ENCODE data around the gene REXO4.

REXO4 gene

DNA sequence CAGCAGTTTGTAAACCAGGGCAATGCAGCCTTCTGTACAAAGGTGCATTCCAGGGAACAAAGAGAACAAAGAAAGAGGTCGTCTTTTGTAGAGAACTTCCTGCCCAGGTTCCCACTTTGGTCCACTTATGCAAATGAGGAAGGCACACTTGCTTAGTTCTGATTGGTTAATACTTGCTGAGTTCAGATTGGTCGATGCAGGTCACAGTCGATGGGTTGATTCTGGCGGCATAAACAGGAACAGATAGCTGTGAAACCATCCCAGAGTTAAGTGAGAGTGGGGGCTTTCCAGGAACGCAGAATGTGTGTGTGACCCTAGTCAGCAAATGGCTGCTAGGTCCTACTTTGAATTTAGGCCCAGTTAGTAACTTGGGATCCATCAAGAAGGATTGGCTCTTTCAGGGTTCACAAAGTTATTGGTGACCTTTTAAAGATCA lies 2.6 kb upstream of the REXO4 start:
- no peaks in the 10 kb centered on the region for H3K27me3 ChIP-seq (ENCODE audit: insufficient read depth, low read length, poor library complexity, severe bottlenecking)
- H3K4me2 ChIP-seq (ENCODE audit: low read depth, low read length, poor library complexity, severe bottlenecking), result no peak overlapping the region
- TF ChIP-seq, protein P1, sequence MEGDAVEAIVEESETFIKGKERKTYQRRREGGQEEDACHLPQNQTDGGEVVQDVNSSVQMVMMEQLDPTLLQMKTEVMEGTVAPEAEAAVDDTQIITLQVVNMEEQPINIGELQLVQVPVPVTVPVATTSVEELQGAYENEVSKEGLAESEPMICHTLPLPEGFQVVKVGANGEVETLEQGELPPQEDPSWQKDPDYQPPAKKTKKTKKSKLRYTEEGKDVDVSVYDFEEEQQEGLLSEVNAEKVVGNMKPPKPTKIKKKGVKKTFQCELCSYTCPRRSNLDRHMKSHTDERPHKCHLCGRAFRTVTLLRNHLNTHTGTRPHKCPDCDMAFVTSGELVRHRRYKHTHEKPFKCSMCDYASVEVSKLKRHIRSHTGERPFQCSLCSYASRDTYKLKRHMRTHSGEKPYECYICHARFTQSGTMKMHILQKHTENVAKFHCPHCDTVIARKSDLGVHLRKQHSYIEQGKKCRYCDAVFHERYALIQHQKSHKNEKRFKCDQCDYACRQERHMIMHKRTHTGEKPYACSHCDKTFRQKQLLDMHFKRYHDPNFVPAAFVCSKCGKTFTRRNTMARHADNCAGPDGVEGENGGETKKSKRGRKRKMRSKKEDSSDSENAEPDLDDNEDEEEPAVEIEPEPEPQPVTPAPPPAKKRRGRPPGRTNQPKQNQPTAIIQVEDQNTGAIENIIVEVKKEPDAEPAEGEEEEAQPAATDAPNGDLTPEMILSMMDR (conservative IDR thresholded peaks at IDR 0.05; ENCODE audit: low read length), result no peak
- H2AFZ ChIP-seq (ENCODE audit: low read length), result no peak overlapping the region
- H3F3A ChIP-seq (ENCODE audit: low read depth), result no peaks in the 10 kb centered on the region
- H3K79me2 ChIP-seq (ENCODE audit: insufficient read depth, low read length), result peaks cover 28% of the 10 kb centered on the region
- no peak overlapping the region for H3K4me3 ChIP-seq (ENCODE audit: low read length, poor library complexity, severe bottlenecking)
- no peaks in the 10 kb centered on the region for H3K36me3 ChIP-seq (ENCODE audit: insufficient read depth, low read length)
- H3K9ac ChIP-seq (ENCODE audit: low read depth, low read length, poor library complexity, severe bottlenecking), result no peak overlapping the region
- H3K4me1 ChIP-seq (ENCODE audit: insufficient read depth, low read length, poor library complexity, severe bottlenecking), result peaks cover 32% of the 10 kb centered on the region
- no peaks in the 10 kb centered on the region for H3K9me2 ChIP-seq (replicated peaks; ENCODE audit: low read depth, low read length)
- peaks cover 16% of the 10 kb centered on the region for H4K20me1 ChIP-seq (ENCODE audit: insufficient read depth, low read length, poor library complexity, severe bottlenecking)
- no peaks in the 10 kb centered on the region for H3K9me3 ChIP-seq (ENCODE audit: insufficient read depth, low read depth, low read length)

DNA sequence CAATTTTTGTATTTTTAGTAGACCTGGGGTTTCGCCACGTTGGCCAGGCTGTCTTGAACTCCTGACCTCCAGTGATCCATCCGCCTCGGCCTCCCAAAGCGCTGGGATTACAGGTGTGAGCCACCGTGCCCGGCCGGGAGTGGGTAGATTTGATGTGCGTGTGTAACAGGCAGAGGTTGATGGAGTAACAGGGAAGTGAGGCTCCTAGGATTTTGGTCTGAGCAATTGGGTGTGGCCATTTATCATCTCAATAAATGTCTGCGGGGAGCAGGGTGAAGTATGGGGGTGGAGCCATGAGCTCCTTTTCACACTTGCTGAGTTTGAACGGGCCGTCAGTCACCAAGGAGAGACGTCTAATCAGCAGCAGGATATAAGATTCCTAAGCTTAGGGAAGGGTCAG lies 1.2 kb upstream of the REXO4 start:
- H3K4me3 ChIP-seq (ENCODE audit: low read length, poor library complexity, severe bottlenecking), result peak overlapping the region; percentile 95
- peaks cover 21% of the 10 kb centered on the region for H4K20me1 ChIP-seq (ENCODE audit: insufficient read depth, low read length, poor library complexity, severe bottlenecking)
- no peaks in the 10 kb centered on the region for H3K9me3 ChIP-seq (ENCODE audit: insufficient read depth, low read depth, low read length)
- TF ChIP-seq, protein P1 (conservative IDR thresholded peaks at IDR 0.05; ENCODE audit: low read length), result no peak
- TF ChIP-seq EZH2phosphoT487 (IDR thresholded peaks at IDR 0.05; ENCODE audit: borderline replicate concordance), result no peak
- H3K4me1 ChIP-seq (ENCODE audit: insufficient read depth, low read length, poor library complexity, severe bottlenecking), result peaks cover 45% of the 10 kb centered on the region
- H3K9ac ChIP-seq (ENCODE audit: low read depth, low read length, poor library complexity, severe bottlenecking), result peak overlapping the region; percentile 89
- peaks cover 42% of the 10 kb centered on the region for H3K79me2 ChIP-seq (ENCODE audit: insufficient read depth, low read length)
- H3F3A ChIP-seq (ENCODE audit: low read depth), result no peaks in the 10 kb centered on the region
- H3K9me2 ChIP-seq (replicated peaks; ENCODE audit: low read depth, low read length), result no peaks in the 10 kb centered on the region
- peak overlapping the region; percentile 99 for H3K4me2 ChIP-seq (ENCODE audit: low read depth, low read length, poor library complexity, severe bottlenecking)
- H3K36me3 ChIP-seq (ENCODE audit: insufficient read depth, low read length), result no peaks in the 10 kb centered on the region; the same call in 1 of the 2 replicates
- H3K27me3 ChIP-seq (ENCODE audit: insufficient read depth, low read length, poor library complexity, severe bottlenecking), result no peaks in the 10 kb centered on the region
- H2AFZ ChIP-seq (ENCODE audit: low read length), result no peak overlapping the region

DNA sequence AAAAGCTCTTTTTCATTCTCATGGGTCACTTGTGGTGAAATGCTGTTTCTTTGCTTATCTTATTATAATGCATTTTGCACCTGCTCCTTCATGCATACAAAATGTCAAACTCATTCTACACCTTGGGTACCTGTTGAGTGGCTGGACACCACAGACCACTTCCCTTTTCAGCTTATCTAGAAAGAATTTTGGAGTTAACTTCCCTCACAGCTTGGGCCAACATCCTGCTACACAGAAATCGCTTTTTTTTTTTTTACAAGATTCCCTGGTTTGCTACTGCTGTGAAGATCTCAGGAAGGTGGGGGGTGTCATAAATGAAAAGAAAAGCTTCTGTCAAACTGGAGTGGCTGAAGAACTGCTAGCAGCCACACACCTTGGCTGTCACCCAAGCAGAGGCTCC lies 2.6 kb downstream of the REXO4 start:
- Histone ChIP-seq H3K9me3 (ENCODE audit: insufficient read depth, low read depth, low read length) (no peaks in the 10 kb centered on the region), H2AFZ (ENCODE audit: low read length) (no peak overlapping the region), H3K9ac (ENCODE audit: low read depth, low read length, poor library complexity, severe bottlenecking) (peak overlapping the region; percentile 89), H3K9me2 (replicated peaks; ENCODE audit: low read depth, low read length) (no peaks in the 10 kb centered on the region), H3K79me2 (ENCODE audit: insufficient read depth, low read length) (peaks cover 55% of the 10 kb centered on the region), H3K4me2 (ENCODE audit: low read depth, low read length, poor library complexity, severe bottlenecking) (peak overlapping the region; percentile 99), H3K4me3 (ENCODE audit: low read length, poor library complexity, severe bottlenecking) (peak overlapping the region; percentile 95), H3K27me3 (ENCODE audit: insufficient read depth, low read length, poor library complexity, severe bottlenecking) (no peaks in the 10 kb centered on the region), H4K20me1 (ENCODE audit: insufficient read depth, low read length, poor library complexity, severe bottlenecking) (peaks cover 21% of the 10 kb centered on the region), H3F3A (ENCODE audit: low read depth) (no peaks in the 10 kb centered on the region), H3K4me1 (ENCODE audit: insufficient read depth, low read length, poor library complexity, severe bottlenecking) (peaks cover 46% of the 10 kb centered on the region), H3K36me3 (ENCODE audit: insufficient read depth, low read length) (peaks cover 31% of the 10 kb centered on the region; the same call in 1 of the 2 replicates)
- TF ChIP-seq, protein P1 (conservative IDR thresholded peaks at IDR 0.05; ENCODE audit: low read length), result no peak
- TF ChIP-seq EZH2phosphoT487 (IDR thresholded peaks at IDR 0.05; ENCODE audit: borderline replicate concordance), result no peak
